Neural progenitor cell (in vitro differentiated cells): Measurements from ENCODE around the gene RPS6KA2. TPM values are rescaled to one million over a fixed set of nuclear protein-coding genes. Genes with fewer than 3 reads are reported as not detected.
"Not testable (repeated sequence)": the region's sequence is repeated elsewhere in the genome, so short reads cannot be mapped to it uniquely, and the experiment has no call there.

Experiments used
- DNase-seq: peaks from one replicate; pipeline ENCODE4 v3.0.0-alpha.2; 2016; ENCODE audit warnings: low spot score
- H2AFZ ChIP-seq: fragments of 200-600 bp; sonication (generic); replicated peaks from 2 replicates; pipeline ENCODE4 v1.6.1; 2016; ENCODE audit warnings: antibody characterized with exemption
- H3F3A ChIP-seq: fragments of 200-600 bp; sonication (generic); 2 replicates; pipeline ENCODE4 v1.6.1; 2016; ENCODE audit warnings: antibody characterized with exemption, low read depth
- H3K27ac ChIP-seq: fragments of 200-600 bp; sonication (generic); 2 replicates; pipeline ENCODE4 v1.5.1; 2016; ENCODE audit warnings: mild to moderate bottlenecking
- H3K27me3 ChIP-seq: fragments of 200-600 bp; sonication (generic); 2 replicates; pipeline ENCODE4 v1.6.1; 2016; ENCODE audit warnings: mild to moderate bottlenecking, moderate library complexity
- H3K36me3 ChIP-seq: fragments of 200-600 bp; sonication (generic); 2 replicates; pipeline ENCODE4 v1.5.1; 2016
- H3K4me1 ChIP-seq: fragments of 200-600 bp; sonication (generic); 2 replicates; pipeline ENCODE4 v1.6.1; 2016; ENCODE audit warnings: mixed run types
- H3K4me2 ChIP-seq: fragments of 200-600 bp; sonication (generic); 2 replicates; pipeline ENCODE4 v1.6.1; 2016
- H3K4me3 ChIP-seq: fragments of 200-600 bp; sonication (generic); 2 replicates; pipeline ENCODE4 v1.5.1; 2016
- H3K79me2 ChIP-seq: fragments of 200-600 bp; sonication (generic); 2 replicates; pipeline ENCODE4 v1.6.1; 2016; ENCODE audit warnings: low read depth
- H3K9ac ChIP-seq: fragments of 200-600 bp; sonication (generic); 2 replicates; pipeline ENCODE4 v1.6.1; 2016
- H3K9me3 ChIP-seq: fragments of 200-600 bp; sonication (generic); 2 replicates; pipeline ENCODE4 v1.5.1; 2016; ENCODE audit warnings: low read depth
- H4K20me1 ChIP-seq: fragments of 200-600 bp; sonication (generic); 2 replicates; pipeline ENCODE4 v1.6.1; 2016; ENCODE audit warnings: low read depth
- H3K27ac Mint-ChIP-seq: 3 replicates; pipeline ENCODE4 v1.8.0; 2021; ENCODE audit warnings: mixed read lengths
- H3K27me3 Mint-ChIP-seq: 2 replicates; pipeline ENCODE4 v1.8.0; 2022; ENCODE audit warnings: low read depth, mild to moderate bottlenecking, inconsistent platforms, moderate library complexity, mixed read lengths; ENCODE audit not compliant: insufficient read depth
- H3K36me3 Mint-ChIP-seq: 3 replicates; pipeline ENCODE4 v1.8.0; 2021; ENCODE audit warnings: mixed read lengths
- H3K4me1 Mint-ChIP-seq: 3 replicates; pipeline ENCODE4 v1.8.0; 2021; ENCODE audit warnings: mixed read lengths
- H3K4me3 Mint-ChIP-seq: 3 replicates; pipeline ENCODE4 v1.8.0; 2021; ENCODE audit warnings: mild to moderate bottlenecking, moderate library complexity, mixed read lengths
- H3K9me3 Mint-ChIP-seq: 3 replicates; pipeline ENCODE4 v1.8.0; 2020; ENCODE audit warnings: mixed read lengths
- CTCF ChIP-seq: fragments of 200-600 bp; sonication (generic); IDR thresholded peaks from 2 replicates; pipeline ENCODE4 v1.5.1; 2017; ENCODE audit warnings: antibody characterized with exemption, mild to moderate bottlenecking
- EZH2 ChIP-seq: fragments of 200-600 bp; sonication (generic); IDR thresholded peaks from 2 replicates; pipeline ENCODE4 v1.6.1; 2017; ENCODE audit warnings: antibody characterized with exemption, mild to moderate bottlenecking, moderate library complexity
- EZH2phosphoT487 ChIP-seq: fragments of 200-600 bp; sonication (generic); IDR thresholded peaks from 2 replicates; pipeline ENCODE4 v1.6.1; 2017; ENCODE audit warnings: antibody characterized with exemption
- total RNA-seq: library from RNA; depleted of rRNA; stranded (reverse); fragments of >200 nt; gene quantifications from 2 replicates; pipeline ENCODE4 v1.2.3, GENCODE V29; 2015; ENCODE audit warnings: low replicate concordance

The RPS6KA2 gene
- total RNA-seq, 1 donor from 2014 or later, result 8.2 TPM

GRCh38 chr6:166540631-166541331 is 86.3 kb downstream of the RPS6KA2 start:
- Mint-ChIP-seq H3K27me3 (no peaks in the 10 kb centered on the region), H3K9me3 (no peaks in the 10 kb centered on the region), H3K27ac (peak overlapping the region; percentile 85), H3K4me1 (peaks cover 23% of the 10 kb centered on the region), H3K4me3 (no peak overlapping the region), H3K36me3 (peaks cover 10% of the 10 kb centered on the region)
- H3K27me3 ChIP-seq, result no peaks in the 10 kb centered on the region
- H3F3A ChIP-seq, result no peaks in the 10 kb centered on the region
- no peak overlapping the region for H3K4me2 ChIP-seq
- H2AFZ ChIP-seq, result no peak overlapping the region
- H3K9me3 ChIP-seq, result no peaks in the 10 kb centered on the region
- no peak for TF ChIP-seq EZH2
- TF ChIP-seq EZH2phosphoT487, result no peak
- no peak for TF ChIP-seq CTCF
- H3K79me2 ChIP-seq, result no peaks in the 10 kb centered on the region
- no peak overlapping the region for H3K4me3 ChIP-seq
- DNase-seq, result no peak
- no peaks in the 10 kb centered on the region for H4K20me1 ChIP-seq
- H3K4me1 ChIP-seq, result no peaks in the 10 kb centered on the region
- H3K27ac ChIP-seq, result no peak overlapping the region
- no peak overlapping the region for H3K9ac ChIP-seq
- no peaks in the 10 kb centered on the region for H3K36me3 ChIP-seq

- no peak for DNase-seq
- Histone ChIP-seq H3K9ac (no peak overlapping the region), H3F3A (no peaks in the 10 kb centered on the region), H3K4me3 (no peak overlapping the region), H3K4me2 (no peak overlapping the region), H3K79me2 (no peaks in the 10 kb centered on the region), H3K4me1 (no peaks in the 10 kb centered on the region), H3K27ac (no peak overlapping the region), H3K36me3 (no peaks in the 10 kb centered on the region), H3K27me3 (no peaks in the 10 kb centered on the region), H3K9me3 (no peaks in the 10 kb centered on the region), H4K20me1 (no peaks in the 10 kb centered on the region), H2AFZ (no peak overlapping the region)
- peaks cover 23% of the 10 kb centered on the region for H3K4me1 Mint-ChIP-seq
- peaks cover 10% of the 10 kb centered on the region for H3K36me3 Mint-ChIP-seq
- H3K27me3 Mint-ChIP-seq, result peaks cover 2% of the 10 kb centered on the region
- TF ChIP-seq EZH2, result no peak
- no peak for TF ChIP-seq EZH2phosphoT487
- no peak for TF ChIP-seq CTCF
- H3K9me3 Mint-ChIP-seq, result no peaks in the 10 kb centered on the region
- H3K4me3 Mint-ChIP-seq, result no peak overlapping the region
- no peak overlapping the region for H3K27ac Mint-ChIP-seq
Observed at GRCh38 chr6:166539543-166539942, 87.5 kb downstream of the RPS6KA2 start.

GRCh38 chr6:166539011-166539385 is 88.1 kb downstream of the RPS6KA2 start:
- H3K4me1 ChIP-seq, H3K79me2 ChIP-seq, H3K4me2 ChIP-seq, H3K27me3 Mint-ChIP-seq, H3K36me3 ChIP-seq, H3K9me3 Mint-ChIP-seq, DNase-seq, H3K27ac ChIP-seq, H3F3A ChIP-seq, H4K20me1 ChIP-seq, H3K27ac Mint-ChIP-seq, H3K4me3 Mint-ChIP-seq, H2AFZ ChIP-seq, H3K9me3 ChIP-seq, H3K9ac ChIP-seq, H3K36me3 Mint-ChIP-seq, H3K4me3 ChIP-seq, H3K27me3 ChIP-seq: not testable (repeated sequence)
- peaks cover 23% of the 10 kb centered on the region for H3K4me1 Mint-ChIP-seq

GRCh38 chr6:166538297-166539010 is 88.6 kb downstream of the RPS6KA2 start:
- Histone ChIP-seq H3K79me2 (no peaks in the 10 kb centered on the region), H3K4me1 (no peaks in the 10 kb centered on the region), H3F3A (no peaks in the 10 kb centered on the region), H4K20me1 (no peaks in the 10 kb centered on the region), H2AFZ (no peak overlapping the region), H3K27me3 (no peaks in the 10 kb centered on the region), H3K36me3 (no peaks in the 10 kb centered on the region), H3K4me2 (no peak overlapping the region), H3K27ac (no peak overlapping the region), H3K9me3 (no peaks in the 10 kb centered on the region), H3K4me3 (no peak overlapping the region), H3K9ac (no peak overlapping the region)
- peaks cover 10% of the 10 kb centered on the region for H3K36me3 Mint-ChIP-seq
- DNase-seq, result no peak
- H3K27ac Mint-ChIP-seq, result no peak overlapping the region
- TF ChIP-seq EZH2, result no peak
- TF ChIP-seq EZH2phosphoT487, result no peak
- TF ChIP-seq CTCF, result no peak
- peaks cover 2% of the 10 kb centered on the region for H3K27me3 Mint-ChIP-seq
- peaks cover 23% of the 10 kb centered on the region for H3K4me1 Mint-ChIP-seq
- no peak overlapping the region for H3K4me3 Mint-ChIP-seq
- H3K9me3 Mint-ChIP-seq, result no peaks in the 10 kb centered on the region
